ENCODE measurements around the gene F10.

F10 gene

GRCh38 chr13:113086991-113087922, 35.3 kb upstream of the F10 start:
- DNase-seq (ENCODE audit: low spot score), result no peak

- no peak for DNase-seq (ENCODE audit: low spot score)
Measured at GRCh38 chr13:113087923-113088690, 34.5 kb upstream of the F10 start.

DNA sequence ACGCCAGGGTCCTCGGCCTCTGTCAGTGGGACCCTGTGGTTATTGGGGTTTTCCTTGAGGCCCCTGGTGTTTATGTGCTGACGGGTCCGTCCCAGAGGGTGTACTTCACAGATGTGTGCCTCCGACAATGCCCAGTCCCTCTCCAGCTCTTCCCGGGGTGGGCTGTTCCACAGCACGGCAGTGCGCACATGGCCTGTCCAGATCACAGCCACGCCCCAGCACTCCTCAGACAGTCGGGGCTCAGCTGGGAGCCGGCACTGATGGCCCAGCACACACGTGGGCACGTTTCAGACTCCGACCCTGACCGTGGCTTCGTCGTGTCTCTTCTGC, 33.9 kb upstream of the F10 start:
- DNase-seq (ENCODE audit: low spot score), result no peak

DNA sequence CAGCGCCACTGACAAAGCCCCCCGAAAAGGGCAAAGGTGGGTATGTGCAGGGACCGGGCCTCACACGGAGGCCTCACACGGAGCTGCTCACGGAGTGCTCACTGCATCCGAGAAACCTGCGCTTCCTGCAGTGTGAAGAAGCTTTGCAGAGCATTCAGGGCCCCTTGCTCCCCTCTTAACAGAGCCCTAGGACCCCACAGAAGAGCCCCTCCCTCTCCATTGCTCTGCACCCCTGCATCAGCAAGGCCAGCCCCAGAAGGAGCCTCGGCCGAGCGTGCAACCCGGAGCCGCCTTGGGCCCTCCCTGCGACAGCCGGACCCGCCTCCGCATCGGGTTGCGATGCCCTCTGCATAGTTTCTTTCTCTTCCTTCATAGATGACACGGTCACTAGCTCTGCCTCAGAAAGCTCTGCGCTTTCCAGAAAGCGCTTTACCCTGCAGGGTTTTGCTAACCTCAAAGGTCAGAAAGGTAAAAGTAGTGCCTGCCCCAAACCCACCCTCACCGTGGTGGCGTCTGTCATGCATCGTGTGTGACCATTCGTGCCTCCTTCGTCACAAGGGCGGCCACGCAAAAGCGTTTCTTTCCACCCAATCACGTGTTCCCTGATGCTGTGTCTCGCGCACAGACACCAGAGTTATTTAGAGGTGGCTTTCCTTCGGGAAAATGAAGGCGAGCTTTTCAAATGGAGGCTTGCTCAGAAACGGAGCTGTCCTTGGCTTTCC, 32.7 kb upstream of the F10 start:
- no peak for DNase-seq (ENCODE audit: low spot score)

GRCh38 chr13:113090415-113090770, 32.2 kb upstream of the F10 start:
- no peak for DNase-seq (ENCODE audit: low spot score)

DNA sequence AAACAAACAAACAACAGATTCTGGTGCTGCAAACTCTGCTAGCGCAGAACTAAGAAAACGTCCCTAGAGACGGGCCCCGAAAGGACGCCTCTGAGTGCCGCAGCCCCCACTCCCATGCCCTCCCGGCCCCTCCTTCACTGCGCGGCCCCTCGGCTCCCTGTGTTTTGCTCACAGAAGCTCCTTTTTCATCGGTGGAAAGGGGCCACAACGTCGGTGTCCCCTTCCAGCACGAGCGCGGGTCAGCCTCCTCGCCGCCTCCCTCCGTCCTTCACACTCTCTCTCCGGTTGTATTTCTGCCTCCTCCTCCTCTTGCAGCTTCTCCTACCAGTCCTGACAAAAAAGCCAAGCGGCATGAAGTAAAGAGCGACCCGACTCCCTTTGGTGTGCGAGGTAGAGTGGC, 31.8 kb upstream of the F10 start:
- DNase-seq (ENCODE audit: low spot score), result no peak

DNA sequence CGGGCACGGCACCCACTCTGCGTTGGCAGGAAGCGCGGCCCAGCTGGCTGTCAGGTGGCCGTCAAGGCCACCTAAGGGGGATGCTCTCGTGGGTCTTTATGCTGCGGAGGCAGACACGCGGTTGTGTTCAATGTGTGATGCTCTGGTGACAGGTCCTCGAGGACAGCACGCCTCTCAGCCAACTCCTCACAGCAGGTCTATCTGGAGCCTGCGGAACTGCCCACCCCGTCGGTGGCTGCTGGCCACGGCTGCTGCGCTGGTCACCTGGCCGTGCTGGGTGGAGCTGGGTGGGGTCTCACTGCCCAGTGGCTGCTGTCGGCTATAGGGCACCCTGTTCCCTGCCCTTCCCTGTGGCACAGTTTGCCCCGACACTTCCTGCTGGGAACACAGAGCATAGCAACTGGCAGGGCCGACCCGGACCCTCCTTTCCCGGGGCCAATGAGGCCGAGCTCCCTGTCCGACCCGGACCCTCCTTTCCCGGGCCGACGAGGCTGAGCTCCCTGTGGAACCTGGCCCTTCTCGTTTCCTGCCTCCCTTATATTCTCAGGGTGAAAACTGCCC, 31.3 kb upstream of the F10 start:
- DNase-seq (ENCODE audit: low spot score), result no peak

- DNase-seq (ENCODE audit: low spot score), result no peak
Measured at GRCh38 chr13:113091891-113092775, 30.5 kb upstream of the F10 start.

GRCh38 chr13:113092776-113093579, 29.6 kb upstream of the F10 start:
- no peak for DNase-seq (ENCODE audit: low spot score)

DNA sequence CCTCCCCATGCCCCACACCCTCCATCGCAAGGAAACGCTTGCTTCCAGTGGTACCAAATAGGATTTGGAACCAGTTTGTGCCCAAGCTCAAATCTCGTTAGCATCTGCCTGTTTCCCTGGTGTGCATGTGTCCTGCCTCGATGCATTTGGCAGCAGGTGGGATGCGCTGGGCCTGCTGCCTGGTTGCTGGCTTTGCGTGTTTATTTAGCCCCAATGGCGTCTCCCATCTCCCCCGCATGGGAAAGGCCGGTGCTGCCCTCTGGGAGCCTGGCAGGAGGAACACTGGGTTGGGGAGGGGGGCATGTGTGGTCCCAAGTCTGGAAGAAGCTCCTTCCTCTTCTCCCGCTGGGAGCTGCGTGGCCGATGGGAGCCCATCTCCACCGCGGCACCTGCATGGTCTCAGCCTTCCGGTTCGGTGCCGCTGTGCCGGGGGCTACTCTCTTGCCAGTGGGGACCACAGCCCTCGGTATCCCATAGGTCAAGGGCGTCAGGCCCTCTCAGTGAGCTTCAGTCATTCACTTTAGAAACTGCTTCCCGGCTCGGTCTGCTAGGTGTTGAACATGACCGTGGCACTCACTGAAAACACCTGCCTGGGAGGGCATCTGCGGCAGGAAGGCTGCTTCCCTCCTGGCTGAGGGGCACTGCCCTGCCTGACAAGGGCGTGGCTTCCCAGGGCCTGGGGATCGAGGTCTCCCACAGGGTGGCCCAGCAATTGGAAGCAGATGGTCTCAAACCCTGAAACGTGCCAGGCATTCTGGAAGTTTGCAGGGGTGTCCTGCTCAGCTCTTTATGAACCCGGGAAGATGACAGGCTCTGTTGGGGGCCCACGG, 28.8 kb upstream of the F10 start:
- DNase-seq (ENCODE audit: low spot score), result no peak

DNA sequence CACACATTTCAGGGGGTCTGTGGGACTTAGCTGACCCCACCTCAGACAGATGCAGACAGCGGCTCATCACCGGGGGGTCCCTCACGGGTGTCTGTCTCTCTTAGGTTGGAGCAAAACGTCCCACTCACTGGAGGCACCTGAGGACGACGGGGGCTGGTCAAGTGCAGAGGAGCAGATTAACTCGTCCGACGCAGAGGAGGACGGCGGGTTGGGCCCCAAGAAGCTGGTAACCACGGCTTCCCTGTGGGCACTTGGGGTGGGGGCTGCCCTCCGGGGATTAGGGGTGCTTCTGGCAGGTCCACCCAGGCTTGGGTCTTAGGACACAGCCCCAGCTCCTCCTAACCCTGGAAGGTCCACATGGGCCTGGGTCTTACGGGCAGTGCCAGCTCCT, 28.2 kb upstream of the F10 start:
- DNase-seq (ENCODE audit: low spot score), result no peak

- no peak for DNase-seq (ENCODE audit: low spot score)
Measured at GRCh38 chr13:113095146-113096051, 27.2 kb upstream of the F10 start.

GRCh38 chr13:113096052-113096744, 26.4 kb upstream of the F10 start:
- no peak for DNase-seq (ENCODE audit: low spot score)

DNA sequence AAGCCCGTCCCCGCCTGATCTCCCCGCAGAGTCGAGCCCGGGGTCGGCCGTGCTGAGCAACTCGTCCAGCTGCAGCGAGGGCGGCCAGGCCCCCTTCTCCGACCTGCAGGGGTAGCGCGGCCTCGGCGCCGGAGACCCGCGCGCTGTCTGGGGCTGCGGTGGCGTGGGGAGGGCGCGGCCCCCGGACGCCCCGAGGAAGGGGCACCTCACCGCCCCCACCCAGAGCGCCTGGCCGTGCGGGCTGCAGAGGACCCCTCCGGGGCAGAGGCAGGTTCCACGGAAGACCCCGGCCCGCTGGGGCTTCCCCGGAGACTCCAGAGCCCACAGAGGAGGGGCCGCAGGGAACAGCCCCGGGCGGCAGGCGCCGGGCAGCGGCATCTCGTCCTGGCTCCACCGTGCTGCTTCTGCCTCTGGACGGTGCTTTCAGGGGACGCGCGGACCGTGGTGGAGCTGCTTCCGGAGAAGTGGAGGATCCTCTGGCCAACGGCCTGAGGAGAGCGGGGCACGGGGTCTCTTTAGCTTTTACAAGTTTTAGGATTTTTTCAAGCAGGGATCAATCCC, 25.8 kb upstream of the F10 start:
- no peak for DNase-seq (ENCODE audit: low spot score)

DNA sequence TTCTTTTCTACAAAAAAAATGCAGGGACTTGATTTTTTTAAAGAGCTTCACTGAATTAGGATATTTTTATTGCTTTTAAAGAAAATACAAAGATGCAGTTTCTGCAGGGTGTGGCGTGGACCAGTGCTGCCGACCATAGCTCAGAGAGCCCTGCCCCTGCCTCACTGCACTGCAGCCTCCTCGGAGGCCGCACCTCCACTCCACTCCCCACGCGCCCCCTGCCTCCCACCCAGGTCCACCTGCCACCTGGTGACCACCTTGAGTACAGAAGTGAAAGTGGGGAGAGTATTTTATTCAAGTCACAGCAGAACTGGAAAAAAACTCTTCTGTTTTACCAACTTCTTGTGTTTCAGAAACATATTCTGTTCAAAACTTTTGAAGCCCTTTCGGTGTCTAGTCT, 24.9 kb upstream of the F10 start:
- no peak for DNase-seq (ENCODE audit: low spot score)

DNA sequence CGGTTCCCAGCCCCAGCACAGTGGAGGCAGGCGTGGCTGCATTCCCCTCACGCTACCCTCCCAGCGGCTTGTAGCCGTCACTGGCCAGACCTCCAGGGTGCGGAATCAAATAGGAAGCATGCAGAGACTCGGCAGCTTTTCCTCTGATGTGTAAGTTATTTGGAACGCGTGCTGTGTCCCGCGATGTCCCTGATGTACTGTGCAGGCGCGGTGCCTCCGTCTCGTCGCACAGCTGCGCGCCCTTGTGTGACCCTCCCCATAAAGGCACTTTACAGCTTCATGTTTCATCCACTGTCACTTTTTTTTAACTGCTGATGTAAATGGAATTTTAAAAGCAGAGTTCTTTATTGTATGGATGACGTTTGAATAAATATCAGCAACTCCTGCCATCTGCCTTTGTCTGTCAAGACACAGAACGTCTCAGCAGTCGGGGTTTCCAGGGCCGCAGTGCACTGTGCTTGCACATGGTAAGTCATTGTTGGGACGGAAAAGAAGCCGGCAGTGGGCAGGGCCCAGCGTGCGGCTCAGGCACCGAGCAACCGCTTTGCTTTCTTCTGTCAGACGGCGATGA, 24.4 kb upstream of the F10 start:
- DNase-seq (ENCODE audit: low spot score), result no peak

GRCh38 chr13:113099142-113099541, 23.5 kb upstream of the F10 start:
- DNase-seq (ENCODE audit: low spot score), result no peak

Measured in kidney capillary endothelial cell (primary cell).